ENCODE measurements around the gene UEVLD.

Gene UEVLD

DNA sequence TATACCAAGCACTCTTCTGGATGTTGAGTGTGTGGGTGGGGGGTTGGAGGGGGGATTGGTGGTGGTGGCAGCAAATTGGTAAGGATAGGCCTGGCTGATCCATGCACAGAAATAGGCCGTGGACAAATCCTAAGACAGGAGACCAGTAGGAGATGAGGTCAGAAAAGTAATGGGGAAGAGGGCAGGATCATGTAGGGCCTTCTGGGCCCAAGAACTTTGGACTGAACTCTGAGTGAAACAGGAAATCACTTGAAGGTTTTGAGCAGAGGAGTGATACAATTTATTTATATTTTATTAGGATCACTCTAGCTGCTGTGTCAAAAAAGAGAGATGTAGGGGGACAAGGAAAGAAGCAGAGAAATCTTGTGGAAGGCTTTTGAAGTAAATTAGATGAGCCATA is 90.5 kb downstream of the UEVLD start:
- no peak for DNase-seq (ENCODE audit: low read depth)

DNA sequence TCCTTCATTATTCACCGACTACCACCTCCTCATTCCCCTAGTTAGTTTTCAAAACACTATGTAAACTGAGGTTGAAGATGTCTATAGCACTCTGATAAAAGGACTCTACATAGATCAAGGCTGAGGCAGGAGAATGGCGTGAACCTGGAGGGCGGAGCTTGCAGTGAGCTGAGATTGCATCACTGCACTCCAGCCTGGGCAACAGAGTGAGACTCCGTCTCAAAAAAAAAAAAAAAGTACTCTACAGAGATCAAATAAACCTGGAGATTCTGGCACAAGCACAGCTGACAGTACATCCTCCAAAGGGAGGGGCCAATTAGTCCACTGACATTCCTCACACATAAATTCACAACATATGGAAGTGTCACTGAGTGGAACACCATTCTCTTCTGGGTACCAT is 92.8 kb downstream of the UEVLD start:
- no peak for DNase-seq (ENCODE audit: low read depth)

DNA sequence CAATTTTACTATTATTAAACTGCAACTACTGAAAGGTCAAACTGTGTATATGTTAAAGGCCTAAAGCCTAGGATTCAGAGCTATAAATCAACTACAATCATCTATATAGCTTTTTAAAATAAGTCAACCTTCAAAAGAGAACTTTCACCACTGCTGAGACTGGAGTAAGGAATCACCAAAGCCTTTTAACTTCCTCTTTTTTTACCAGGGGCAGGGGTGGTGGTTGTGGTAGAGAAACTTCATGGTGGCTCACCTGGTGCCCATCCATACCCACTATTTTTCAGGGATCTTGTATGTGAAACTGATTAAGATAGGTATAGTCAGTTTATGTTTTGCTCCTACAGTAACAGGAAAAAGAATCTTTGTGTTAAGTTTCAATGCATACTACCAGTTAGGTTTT is 93.3 kb downstream of the UEVLD start:
- no peak for DNase-seq (ENCODE audit: low read depth)

DNA sequence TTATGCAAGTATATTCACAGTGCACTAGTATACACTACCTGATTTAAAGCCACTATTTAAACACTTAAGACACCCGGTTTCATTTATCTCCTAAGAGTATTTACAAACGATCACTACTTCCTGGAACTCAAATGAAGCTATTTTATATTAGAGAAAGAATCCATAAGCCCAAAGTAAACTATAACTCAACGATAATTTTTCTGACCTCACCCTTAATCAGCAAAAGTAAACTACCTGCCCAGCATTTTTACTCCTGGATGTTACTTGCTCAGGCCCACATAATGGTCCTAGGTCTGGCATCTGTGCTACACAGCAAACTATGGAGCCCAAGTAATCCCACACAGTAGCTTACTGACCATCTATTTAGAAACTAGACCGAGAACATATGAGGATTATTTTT is 95.2 kb downstream of the UEVLD start:
- DNase-seq (ENCODE audit: low read depth): no peak

DNA sequence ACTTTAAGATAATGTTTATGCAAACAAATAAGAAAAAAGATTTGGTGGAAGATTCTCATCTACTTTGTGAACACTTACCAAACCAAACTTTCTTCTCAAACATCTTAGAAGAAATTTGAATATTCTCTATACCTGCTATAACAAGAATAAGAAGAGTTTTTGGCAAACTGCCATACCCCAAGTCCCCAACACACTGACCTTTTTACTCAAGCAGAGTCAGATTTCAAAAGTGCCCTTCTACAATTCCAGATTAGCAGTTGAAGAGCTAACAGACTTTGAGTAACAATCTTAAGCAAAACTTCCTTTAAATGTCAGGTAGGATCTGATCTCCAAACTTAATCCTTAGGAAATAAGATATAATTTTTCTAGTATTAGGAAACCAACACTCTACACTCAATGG is 95.6 kb downstream of the UEVLD start:
- no peak for DNase-seq (ENCODE audit: low read depth)

DNA sequence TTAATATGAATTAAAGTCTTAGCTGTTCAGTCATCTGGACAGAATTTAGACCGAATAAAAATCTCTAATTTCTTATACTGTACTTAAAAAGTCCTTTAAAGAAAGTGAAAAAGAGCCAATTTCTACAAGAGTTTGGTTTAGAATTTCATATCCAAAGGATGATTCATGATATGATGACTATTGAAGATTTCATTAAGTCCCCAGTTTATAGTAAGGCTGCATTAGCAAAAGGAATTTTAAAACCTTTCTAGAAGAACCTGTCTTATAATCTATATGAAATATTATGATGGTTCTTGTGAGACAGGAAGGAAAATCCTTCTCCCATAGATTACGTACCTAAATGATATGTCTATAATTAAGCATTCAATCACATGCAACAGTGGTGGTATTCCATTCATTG is 96.6 kb downstream of the UEVLD start:
- no peak for DNase-seq (ENCODE audit: low read depth)

DNA sequence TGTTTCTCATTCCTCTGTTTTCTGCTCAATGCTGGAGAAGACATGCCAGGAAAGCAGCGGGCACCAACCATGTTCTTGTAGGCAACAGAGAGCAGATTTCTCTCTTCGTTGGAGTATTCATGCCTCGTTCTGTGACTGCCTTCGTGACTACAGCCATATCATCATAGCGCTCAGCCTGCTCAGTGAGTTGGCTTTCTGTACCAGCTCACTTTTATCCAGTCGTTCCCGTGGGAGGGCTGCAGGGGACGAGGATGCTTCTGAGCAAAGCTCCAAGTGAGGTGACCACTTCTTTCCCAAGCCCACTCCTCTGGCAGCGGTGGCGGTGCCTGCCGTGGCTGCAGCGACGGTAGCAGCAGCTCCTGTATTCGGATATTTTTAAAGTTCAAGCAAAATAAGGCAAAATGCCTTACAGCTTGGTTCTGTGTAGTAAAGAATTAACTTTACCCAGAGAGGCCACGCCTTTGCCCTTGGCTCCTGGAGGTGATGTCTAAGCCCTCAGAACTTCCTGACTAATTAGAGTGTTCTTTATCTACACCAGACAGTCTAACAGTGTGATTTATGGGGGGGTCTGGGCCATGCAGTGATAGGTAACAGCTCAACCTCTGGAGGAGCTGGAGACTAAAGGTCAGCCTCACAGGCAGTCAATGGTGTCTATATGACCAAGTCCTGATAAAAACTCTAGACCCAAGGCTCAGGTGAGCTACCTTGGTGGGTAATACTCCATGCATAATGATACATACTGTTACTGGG is 97.6 kb downstream of the UEVLD start:
- DNase-seq (ENCODE audit: low read depth): no peak

DNA sequence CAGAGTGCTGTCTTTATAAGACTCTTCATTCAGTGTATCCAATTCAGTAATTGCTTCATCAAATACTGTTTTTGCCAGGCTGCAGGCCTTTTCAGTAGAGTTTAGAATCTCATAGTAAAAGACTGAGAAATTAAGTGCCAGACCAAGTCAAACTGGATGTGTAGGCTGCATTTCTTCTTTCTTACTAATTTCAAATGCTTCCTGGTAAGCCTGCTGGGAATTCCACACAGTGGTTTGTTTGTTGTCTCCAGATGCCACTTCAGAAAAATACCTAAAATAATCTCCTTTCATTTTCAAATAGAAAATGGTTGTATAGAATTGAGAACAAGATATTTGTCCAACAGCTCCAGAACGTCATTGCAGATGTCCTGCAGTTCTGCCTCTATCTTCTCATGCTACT is 98.2 kb downstream of the UEVLD start:
- no peak for DNase-seq (ENCODE audit: low read depth)

DNA sequence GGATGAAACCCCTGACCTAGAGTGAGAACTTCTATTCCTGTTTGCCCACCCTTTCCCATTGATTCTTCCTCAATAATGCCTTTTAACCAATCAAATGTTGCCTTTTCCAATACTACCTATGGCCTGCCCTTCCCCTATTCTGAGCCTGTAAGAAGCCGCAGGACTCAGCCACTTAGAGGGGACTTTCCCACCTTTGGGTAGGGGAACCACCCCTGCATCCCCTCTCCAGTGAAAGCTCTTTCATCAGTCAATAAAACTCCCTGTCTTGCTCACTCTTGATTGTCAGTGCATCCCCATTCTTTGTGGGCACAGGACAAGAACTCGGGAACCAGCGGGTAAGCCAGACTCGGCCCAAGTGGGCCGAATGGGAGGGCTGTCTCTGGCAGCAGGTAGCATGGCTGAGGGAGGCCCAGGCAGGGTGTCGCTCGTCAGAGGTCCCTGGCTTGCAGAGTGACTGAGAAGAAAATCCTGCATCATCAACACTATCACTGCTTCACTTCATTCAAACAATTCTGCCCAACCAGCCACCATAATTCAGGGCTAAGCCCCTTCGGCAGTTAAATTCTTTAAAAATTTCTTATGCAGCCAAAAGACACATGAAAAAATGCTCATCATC is 102.5 kb downstream of the UEVLD start:
- no peak for DNase-seq (ENCODE audit: low read depth)

Data from fibroblast of gingiva (primary cell).